ENCODE data around the gene GNAT1. TPM values are rescaled to one million over a fixed set of nuclear protein-coding genes. Genes with fewer than 3 reads are reported as not detected.
"Not testable (repeated sequence)": the region's sequence is repeated elsewhere in the genome, so short reads cannot be mapped to it uniquely, and the experiment has no call there.

Gene GNAT1
- polyA plus RNA-seq, 3 donors: 0.03 TPM; not detected in 2

- no peak for DNase-seq
Measured at GRCh38 chr3:50241163-50241562, 49.8 kb downstream of the GNAT1 start.

- no peak for DNase-seq
Measured at GRCh38 chr3:50241713-50242380, 50.4 kb downstream of the GNAT1 start.

GRCh38 chr3:50242381-50242770 lies 51.0 kb downstream of the GNAT1 start:
- no peak for DNase-seq

- no peak for DNase-seq
Measured at GRCh38 chr3:50242851-50243542, 51.6 kb downstream of the GNAT1 start.

- DNase-seq: no peak
Measured at GRCh38 chr3:50243543-50243895, 52.1 kb downstream of the GNAT1 start.

- not testable (repeated sequence) for DNase-seq
Measured at GRCh38 chr3:50244813-50245212, 53.4 kb downstream of the GNAT1 start.

- DNase-seq: no peak
Measured at GRCh38 chr3:50245251-50245745, 53.9 kb downstream of the GNAT1 start.

- DNase-seq: peak; percentile 94
Measured at GRCh38 chr3:50245831-50246516, 54.6 kb downstream of the GNAT1 start.

- DNase-seq: no peak
Measured at GRCh38 chr3:50246517-50246954, 55.1 kb downstream of the GNAT1 start.

Other genes starting within 250 kb of the GNAT1 start
- gene RBM5, start 102.7 kb upstream of the GNAT1 start, polyA plus RNA-seq (ENCODE audit: insufficient read length in 3 of 3): 100 to 1,000 TPM; 250 to 390 (median 367) TPM
- 10 to 100 TPM; 75.3 to 87.7 (median 78.6) TPM for gene SEMA3F, start 36.3 kb upstream of the GNAT1 start, polyA plus RNA-seq (ENCODE audit: insufficient read length in 3 of 3)
- 1 to 10 TPM; 8.3 to 9.4 (median 9.1) TPM for gene SLC38A3, start 13.7 kb downstream of the GNAT1 start, polyA plus RNA-seq (ENCODE audit: insufficient read length in 3 of 3)
- gene GNAI2, start 44.6 kb downstream of the GNAT1 start, polyA plus RNA-seq (ENCODE audit: insufficient read length in 3 of 3): 100 to 1,000 TPM; 191 to 239 (median 193) TPM
- 100 to 1,000 TPM; 100 to 126 (median 122) TPM for gene SEMA3B, start 77.5 kb downstream of the GNAT1 start, polyA plus RNA-seq (ENCODE audit: insufficient read length in 3 of 3)
- 1 to 10 TPM in 1 of 3 donors, under 1 TPM in 2; 0.31 to 1.5 (median 0.69) TPM for gene LSMEM2, start 87.5 kb downstream of the GNAT1 start, polyA plus RNA-seq (ENCODE audit: insufficient read length in 3 of 3)
- gene IFRD2, start 100.8 kb downstream of the GNAT1 start, polyA plus RNA-seq (ENCODE audit: insufficient read length in 3 of 3): 10 to 100 TPM; 44.4 to 52.2 (median 51.1) TPM
- gene HYAL3, start 107.8 kb downstream of the GNAT1 start, polyA plus RNA-seq (ENCODE audit: insufficient read length in 3 of 3): 1 to 10 TPM; 3.9 to 5.7 (median 4.0) TPM
- 10 to 100 TPM in 2 of 3 donors, 1 to 10 TPM in 1; 8.5 to 11.1 (median 10.5) TPM for gene NAA80, start 107.8 kb downstream of the GNAT1 start, polyA plus RNA-seq (ENCODE audit: insufficient read length in 3 of 3)
- gene HYAL1, start 112.0 kb downstream of the GNAT1 start, polyA plus RNA-seq (ENCODE audit: insufficient read length in 3 of 3): 1 to 10 TPM; 6.1 to 9.4 (median 7.7) TPM
- gene HYAL2, start 131.1 kb downstream of the GNAT1 start, polyA plus RNA-seq (ENCODE audit: insufficient read length in 3 of 3): 10 to 100 TPM; 65.4 to 95.1 (median 80.3) TPM
- gene TUSC2, start 136.6 kb downstream of the GNAT1 start, polyA plus RNA-seq (ENCODE audit: insufficient read length in 3 of 3): 10 to 100 TPM; 23.8 to 29.8 (median 28.0) TPM
- gene RASSF1, start 149.2 kb downstream of the GNAT1 start, polyA plus RNA-seq (ENCODE audit: insufficient read length in 3 of 3): 10 to 100 TPM; 21.0 to 22.6 (median 21.5) TPM
- 1 to 10 TPM; 3.4 to 4.5 (median 3.9) TPM for gene ZMYND10, start 154.1 kb downstream of the GNAT1 start, polyA plus RNA-seq (ENCODE audit: insufficient read length in 3 of 3)
- 10 to 100 TPM; 29.2 to 32.9 (median 32.3) TPM for gene NPRL2, start 159.2 kb downstream of the GNAT1 start, polyA plus RNA-seq (ENCODE audit: insufficient read length in 3 of 3)
- 10 to 100 TPM; 16.8 to 17.9 (median 17.7) TPM for gene CYB561D2, start 159.3 kb downstream of the GNAT1 start, polyA plus RNA-seq (ENCODE audit: insufficient read length in 3 of 3)
- gene TMEM115, start 167.9 kb downstream of the GNAT1 start, polyA plus RNA-seq (ENCODE audit: insufficient read length in 3 of 3): 10 to 100 TPM; 38.7 to 50.1 (median 45.9) TPM